Suprapubic skin (tissue), 4 donors: ENCODE data around the gene LIMA1. TPM values are rescaled to one million over a fixed set of nuclear protein-coding genes. Genes with fewer than 3 reads are reported as not detected.

Experiments used
- DNase-seq, 2 donors: peaks; one replicate each; pipeline ENCODE4 v3.0.0-alpha.2; 2019; ENCODE audit warnings: low spot score in 2 of 2
- H3K27ac ChIP-seq: fragments of 200-600 bp; sonication (generic); one replicate; pipeline ENCODE4 v1.5.1; 2019
- H3K27me3 ChIP-seq: fragments of 200-600 bp; sonication (generic); one replicate; pipeline ENCODE4 v1.5.1; 2019
- H3K36me3 ChIP-seq: fragments of 200-600 bp; sonication (generic); one replicate; pipeline ENCODE4 v1.5.1; 2019
- H3K4me1 ChIP-seq: fragments of 200-600 bp; sonication (generic); one replicate; pipeline ENCODE4 v1.5.1; 2019
- H3K4me3 ChIP-seq: fragments of 200-600 bp; sonication (generic); one replicate; pipeline ENCODE4 v1.5.1; 2019; ENCODE audit warnings: mild to moderate bottlenecking
- H3K9me3 ChIP-seq: fragments of 200-600 bp; sonication (generic); one replicate; pipeline ENCODE4 v1.5.1; 2019
- CTCF ChIP-seq, 2 donors: fragments of 200-600 bp in 1 of 2; fragments of 450-650 bp in 1 of 2; sonication (generic) in 1 of 2; IDR thresholded peaks; one replicate each; pipeline ENCODE4 v1.5.1; 2016 to 2019; ENCODE audit warnings: antibody characterized with exemption in 2 of 2, mild to moderate bottlenecking in 1 of 2, moderate library complexity in 1 of 2
- EP300 ChIP-seq: sonication (generic); formaldehyde crosslinking; IDR thresholded peaks from one replicate; pipeline ENCODE4 v1.6.1; 2017; ENCODE audit warnings: antibody characterized with exemption
- POLR2A ChIP-seq, 2 donors: fragments of 450-650 bp; IDR thresholded peaks; one replicate each; pipeline ENCODE4 v1.6.1; 2017; ENCODE audit warnings: antibody characterized with exemption in 2 of 2, mild to moderate bottlenecking in 2 of 2, moderate library complexity in 2 of 2
- POLR2AphosphoS5 ChIP-seq, 3 donors: sonication (generic); formaldehyde crosslinking; IDR thresholded peaks; one replicate each; pipeline ENCODE4 v1.6.1; 2017; ENCODE audit warnings: antibody characterized with exemption in 3 of 3
- WGBS: methylation state at CpG from one replicate; pipeline ENCODE4 v1.1.5; 2018; 5-methylcytosine and 5-hydroxymethylcytosine counted together
- total RNA-seq, 4 donors: library from RNA; depleted of rRNA; stranded (reverse); fragments of >200 nt; gene quantifications; one replicate each; pipeline ENCODE4 v1.1.0, GENCODE V29; 2016

LIMA1 gene
- total RNA-seq, 4 donors from 2014 or later, result 66.6 to 105 (median 89.6) TPM

GRCh38 chr12:50271724-50272247 lies 11.5 kb downstream of the LIMA1 start:
- Histone ChIP-seq H3K9me3 (no peaks in the 10 kb centered on the region), H3K4me3 (no peak overlapping the region), H3K27ac (peak overlapping the region; percentile 49), H3K27me3 (no peaks in the 10 kb centered on the region), H3K36me3 (no peaks in the 10 kb centered on the region), H3K4me1 (peaks cover 27% of the 10 kb centered on the region)
- no peak for DNase-seq
- 40% methylated on average over 2 of the region's 2 CpGs for WGBS
- TF ChIP-seq CTCF (IDR thresholded peaks at IDR 0.05) (no peak), POLR2A (IDR thresholded peaks at IDR 0.05) (no peak), EP300 (no peak), POLR2AphosphoS5 (IDR thresholded peaks at IDR 0.05) (no peak)

GRCh38 chr12:50268482-50268881 lies 14.8 kb downstream of the LIMA1 start:
- Histone ChIP-seq H3K4me3 (no peak overlapping the region), H3K4me1 (peaks cover 14% of the 10 kb centered on the region), H3K36me3 (no peaks in the 10 kb centered on the region), H3K9me3 (no peaks in the 10 kb centered on the region), H3K27me3 (no peaks in the 10 kb centered on the region), H3K27ac (no peak overlapping the region)
- no peak for TF ChIP-seq POLR2AphosphoS5 (IDR thresholded peaks at IDR 0.05)
- no peak for TF ChIP-seq CTCF (IDR thresholded peaks at IDR 0.05)
- no peak for TF ChIP-seq EP300
- no peak for TF ChIP-seq POLR2A (IDR thresholded peaks at IDR 0.05)
- no peak for DNase-seq
- WGBS, result 92% methylated on average over 2 of the region's 2 CpGs

GRCh38 chr12:50265770-50266524 lies 17.4 kb downstream of the LIMA1 start:
- no peak for TF ChIP-seq POLR2A (IDR thresholded peaks at IDR 0.05)
- no peak for TF ChIP-seq CTCF (IDR thresholded peaks at IDR 0.05)
- no peak for TF ChIP-seq POLR2AphosphoS5 (IDR thresholded peaks at IDR 0.05)
- TF ChIP-seq EP300, result no peak
- no peaks in the 10 kb centered on the region for H3K9me3 ChIP-seq
- H3K27me3 ChIP-seq, result no peaks in the 10 kb centered on the region
- 6% methylated on average over 1 of the region's 1 CpG for WGBS
- no peak for DNase-seq
- H3K27ac ChIP-seq, result no peak overlapping the region
- no peak overlapping the region for H3K4me3 ChIP-seq
- H3K4me1 ChIP-seq, result peaks cover 5% of the 10 kb centered on the region
- H3K36me3 ChIP-seq, result no peaks in the 10 kb centered on the region

- Histone ChIP-seq H3K4me3 (no peak overlapping the region), H3K27me3 (no peaks in the 10 kb centered on the region), H3K27ac (no peak overlapping the region), H3K4me1 (peaks cover 18% of the 10 kb centered on the region), H3K9me3 (no peaks in the 10 kb centered on the region), H3K36me3 (no peaks in the 10 kb centered on the region)
- DNase-seq, result no peak
- TF ChIP-seq CTCF (IDR thresholded peaks at IDR 0.05) (no peak), POLR2A (IDR thresholded peaks at IDR 0.05) (no peak), POLR2AphosphoS5 (IDR thresholded peaks at IDR 0.05) (no peak), EP300 (no peak)
- WGBS, result 95% methylated on average over 2 of the region's 2 CpGs
These were observed 19.5 kb downstream of the LIMA1 start for GRCh38 chr12:50263832-50264231.

GRCh38 chr12:50261654-50262053 lies 21.7 kb downstream of the LIMA1 start:
- no peaks in the 10 kb centered on the region for H3K36me3 ChIP-seq

More at GRCh38 chr12:50261654-50262053, 21.7 kb downstream of the LIMA1 start:
- no peak for TF ChIP-seq POLR2A (IDR thresholded peaks at IDR 0.05)
- Histone ChIP-seq H3K9me3 (no peaks in the 10 kb centered on the region), H3K27me3 (no peaks in the 10 kb centered on the region), H3K27ac (no peak overlapping the region), H3K4me3 (no peak overlapping the region), H3K4me1 (peaks cover 39% of the 10 kb centered on the region)
- no peak for DNase-seq
- WGBS, result 89% methylated on average over 3 of the region's 3 CpGs
